Measurements from ENCODE around the gene C1QTNF2. TPM values are rescaled to one million over a fixed set of nuclear protein-coding genes. Genes with fewer than 3 reads are reported as not detected.
A peak's percentile ranks its signal among the peaks of the same experiment; 100 is the strongest.

C1QTNF2 gene
- total and polyA plus RNA-seq, 2 of the 4 experiments (the other 2 are of a cell fraction): 0.72 to 1.2 TPM

GRCh38 chr5:160398806-160399205, 28.4 kb upstream of the C1QTNF2 start:
- Histone ChIP-seq H3K18ac (ENCODE audit: low read depth, low read length) (no peak overlapping the region), H3K27ac (ENCODE audit: insufficient read depth, low read length) (no peak overlapping the region), H3K9ac (ENCODE audit: low read depth, low read length) (peak overlapping the region; percentile 9; the same call in 1 of the 2 replicates), H2AFZ (replicated peaks; ENCODE audit: low read length, poor library complexity) (no peak overlapping the region), H2BK15ac (ENCODE audit: low read depth, low read length) (no peak overlapping the region), H3K4me2 (ENCODE audit: low read depth, low read length) (peak overlapping the region; percentile 88), H3K4me3 (ENCODE audit: insufficient read depth, low read depth, low read length) (peak overlapping the region; percentile 79), H4K5ac (ENCODE audit: low read depth, low read length) (no peak overlapping the region), H3K4me1 (ENCODE audit: control insufficient read depth, insufficient read depth, low read length) (no peaks in the 10 kb centered on the region; the same call in 1 of the 2 replicates), H3K56ac (ENCODE audit: extremely low read depth, insufficient read depth, low read length) (no peak overlapping the region), H3K79me1 (ENCODE audit: low read depth in 1 of 2, low read length in 2 of 2) (peaks cover 12 to 43% of the 10 kb centered on the region in 2 experiments), H3K36me3 (ENCODE audit: control insufficient read depth, insufficient read depth, low read length) (peaks cover 7% of the 10 kb centered on the region), H3K23ac (ENCODE audit: low read depth, low read length) (0 out of 2 replicates have a peak overlapping the region, but pooled peaks have one; percentile 48), H2BK120ac (ENCODE audit: low read depth, low read length) (no peak overlapping the region), H3K27me3 (ENCODE audit: control insufficient read depth, insufficient read depth, low read length) (no peaks in the 10 kb centered on the region), H4K20me1 (ENCODE audit: insufficient read depth, low read length) (no peaks in the 10 kb centered on the region), H2BK5ac (ENCODE audit: low read depth, low read length, poor library complexity, severe bottlenecking) (peak overlapping the region; percentile 87), H4K8ac (ENCODE audit: low read depth in 2 of 2, low read length in 2 of 2) (peak overlapping the region in 1 of 2 experiments; percentile 8; a peak in 2 of 4 replicates), H3K9me1 (ENCODE audit: insufficient read depth, low read length) (0 out of 2 replicates have a peak, but pooled peaks cover 2% of the 10 kb centered on the region), H2BK20ac (ENCODE audit: low read depth, low read length) (no peak overlapping the region), H3K14ac (replicated peaks; ENCODE audit: low read depth, low read length) (no peak overlapping the region), H3K4ac (ENCODE audit: low read depth, low read length) (no peak overlapping the region; the same call in 1 of the 2 replicates), H3K9me3 (ENCODE audit: control insufficient read depth, insufficient read depth, low read length) (no peaks in the 10 kb centered on the region), H2AK9ac (replicated peaks; ENCODE audit: low read depth, low read length, poor library complexity) (no peak overlapping the region), H2AK5ac (ENCODE audit: low read depth, low read length) (no peak overlapping the region), H4K91ac (ENCODE audit: insufficient read depth, low read depth, low read length) (no peak overlapping the region)
- ChIA-PET POLR2A (ENCODE audit: unreplicated experiment) (no interaction called here), CTCF (no interaction called here)
- no CpG with 5 or more reads among the region's 4 CpGs for WGBS, 2 experiments (ENCODE audit: extremely low coverage in 2 of 2, insufficient read length in 1 of 2)
- no TSS peak for BruUV-seq (replicated peaks)
- 0 out of 2 replicates have a peak, but pooled peaks have one; percentile 15 for ATAC-seq (ENCODE audit: low read depth)
- TF ChIP-seq NFE2L2 (IDR thresholded peaks at IDR 0.05; ENCODE audit: low read depth, low read length): no peak
- peak; percentile 59 for DNase-seq
- intact Hi-C loops (cut with micrococcal nuclease) (loop anchor here (10.0 kb wide), 1 partner anchor 314 kb away; no protein-coding TSS in a partner anchor), in situ Hi-C loops (cut with MboI; ENCODE audit: low sequenced_read_pairs) (loop anchor here (5.0 kb wide), 1 partner anchor 377 kb away; no protein-coding TSS in a partner anchor), dilution Hi-C loops (cut with HindIII; ENCODE audit: low sequenced_read_pairs, unreplicated experiment) (no loop called here)
